Gastrocnemius medialis (tissue), 4 donors: ENCODE measurements around the gene RAD51B. TPM values are rescaled to one million over a fixed set of nuclear protein-coding genes. Genes with fewer than 3 reads are reported as not detected.
"Not testable (repeated sequence)": the region's sequence is repeated elsewhere in the genome, so short reads cannot be mapped to it uniquely, and the experiment has no call there.

ENCODE experiments used
- ATAC-seq, 2 donors: fragments of 150-250 bp; one replicate each; pipeline ENCODE4 v1.9.1; 2016
- DNase-seq, 2 donors: peaks; one replicate each; pipeline ENCODE4 v3.0.0-alpha.2; 2019
- H3K27ac ChIP-seq, 4 donors: fragments of 200-600 bp; sonication (generic); 1 replicate in 1 of 4; 2 replicates in 3 of 4; pipeline ENCODE4 v1.5.1; 2016 to 2018; ENCODE audit warnings: mild to moderate bottlenecking in 2 of 4, moderate library complexity in 1 of 4
- H3K27me3 ChIP-seq, 3 donors: fragments of 200-600 bp; sonication (generic) in 2 of 3; 1 replicate in 1 of 3; 2 replicates in 2 of 3; pipeline versions ENCODE4 v1.5.1 to v1.6.0; 2016 to 2019; ENCODE audit warnings: mild to moderate bottlenecking in 1 of 3, moderate library complexity in 1 of 3
- H3K36me3 ChIP-seq, 2 donors: fragments of 200-600 bp; sonication (generic) in 1 of 2; one replicate each; pipeline ENCODE4 v1.5.1; 2017 to 2018
- H3K4me1 ChIP-seq, 2 donors: fragments of 200-600 bp; sonication (generic) in 1 of 2; one replicate each; pipeline ENCODE4 v1.5.1; 2016 to 2017; ENCODE audit warnings: mild to moderate bottlenecking in 2 of 2
- H3K4me3 ChIP-seq, 4 donors: fragments of 200-600 bp; sonication (generic) in 3 of 4; 1 replicate in 1 of 4; 2 replicates in 3 of 4; pipeline ENCODE4 v1.5.1; 2016 to 2019; ENCODE audit warnings: mild to moderate bottlenecking in 2 of 4
- H3K9me3 ChIP-seq, 3 donors: fragments of 200-600 bp; sonication (generic) in 2 of 3; 1 replicate in 1 of 3; 2 replicates in 2 of 3; pipeline ENCODE4 v1.5.1; 2016 to 2019
- POLR2A ChIP-seq, 2 donors: fragments of 450-650 bp; IDR thresholded peaks; one replicate each; pipeline ENCODE4 v1.6.1; 2017; ENCODE audit warnings: antibody characterized with exemption in 2 of 2, mild to moderate bottlenecking in 2 of 2, moderate library complexity in 2 of 2
- in situ Hi-C, 4 donors: fragments of 200-750 bp; cut with MboI; loops; one replicate each; pipeline versions ENCODE4 v1.15.0 to v1.8.0; 2017; ENCODE audit warnings: low sequenced_read_pairs in 4 of 4
- intact Hi-C: fragments of 100-400 bp; cut with DNase I; formaldehyde crosslinking; loops from one replicate; pipeline ENCODE4 v1.15.1; 2023; ENCODE audit warnings: low total_unique reads
- total RNA-seq, 4 donors: library from RNA; depleted of rRNA; stranded (reverse); fragments of >200 nt; gene quantifications; one replicate each; pipeline versions ENCODE4 v1.1.0 to v1.2.3, GENCODE V29; 2016
- TF ChIP-seq, protein P1 (sequence below), 5 experiments: fragments of 450-650 bp in 3 of 5; fragments of 200-600 bp in 2 of 5; sonication (generic) in 2 of 5; IDR thresholded peaks in 4 of 5; conservative IDR thresholded peaks in 1 of 5; 1 replicate in 4 of 5; 2 replicates in 1 of 5; pipeline ENCODE4 v1.5.1; 2016 to 2019; ENCODE audit warnings: antibody characterized with exemption in 5 of 5, mild to moderate bottlenecking in 3 of 5, moderate library complexity in 3 of 5

The RAD51B gene
- total RNA-seq, 4 donors from 2014 or later, result 1.6 to 3.3 (median 2.4) TPM

GRCh38 chr14:68216957-68217356, 397.4 kb downstream of the RAD51B start:
- in situ Hi-C loops, result no loop called here
- H3K27ac ChIP-seq, result no peak overlapping the region
- no peaks in the 10 kb centered on the region for H3K36me3 ChIP-seq
- TF ChIP-seq, protein P1, sequence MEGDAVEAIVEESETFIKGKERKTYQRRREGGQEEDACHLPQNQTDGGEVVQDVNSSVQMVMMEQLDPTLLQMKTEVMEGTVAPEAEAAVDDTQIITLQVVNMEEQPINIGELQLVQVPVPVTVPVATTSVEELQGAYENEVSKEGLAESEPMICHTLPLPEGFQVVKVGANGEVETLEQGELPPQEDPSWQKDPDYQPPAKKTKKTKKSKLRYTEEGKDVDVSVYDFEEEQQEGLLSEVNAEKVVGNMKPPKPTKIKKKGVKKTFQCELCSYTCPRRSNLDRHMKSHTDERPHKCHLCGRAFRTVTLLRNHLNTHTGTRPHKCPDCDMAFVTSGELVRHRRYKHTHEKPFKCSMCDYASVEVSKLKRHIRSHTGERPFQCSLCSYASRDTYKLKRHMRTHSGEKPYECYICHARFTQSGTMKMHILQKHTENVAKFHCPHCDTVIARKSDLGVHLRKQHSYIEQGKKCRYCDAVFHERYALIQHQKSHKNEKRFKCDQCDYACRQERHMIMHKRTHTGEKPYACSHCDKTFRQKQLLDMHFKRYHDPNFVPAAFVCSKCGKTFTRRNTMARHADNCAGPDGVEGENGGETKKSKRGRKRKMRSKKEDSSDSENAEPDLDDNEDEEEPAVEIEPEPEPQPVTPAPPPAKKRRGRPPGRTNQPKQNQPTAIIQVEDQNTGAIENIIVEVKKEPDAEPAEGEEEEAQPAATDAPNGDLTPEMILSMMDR (IDR thresholded peaks at IDR 0.05 in 4 of 5, conservative IDR thresholded peaks at IDR 0.05 in 1 of 5), result no peak
- TF ChIP-seq POLR2A (IDR thresholded peaks at IDR 0.05), result no peak
- H3K4me3 ChIP-seq, result no peak overlapping the region
- H3K27me3 ChIP-seq, result no peaks in the 10 kb centered on the region
- no peaks in the 10 kb centered on the region for H3K9me3 ChIP-seq
- intact Hi-C loops, result no loop called here
- peaks cover 6 to 18% of the 10 kb centered on the region in 2 donors for H3K4me1 ChIP-seq
- ATAC-seq (no peak), DNase-seq (no peak)

DNA sequence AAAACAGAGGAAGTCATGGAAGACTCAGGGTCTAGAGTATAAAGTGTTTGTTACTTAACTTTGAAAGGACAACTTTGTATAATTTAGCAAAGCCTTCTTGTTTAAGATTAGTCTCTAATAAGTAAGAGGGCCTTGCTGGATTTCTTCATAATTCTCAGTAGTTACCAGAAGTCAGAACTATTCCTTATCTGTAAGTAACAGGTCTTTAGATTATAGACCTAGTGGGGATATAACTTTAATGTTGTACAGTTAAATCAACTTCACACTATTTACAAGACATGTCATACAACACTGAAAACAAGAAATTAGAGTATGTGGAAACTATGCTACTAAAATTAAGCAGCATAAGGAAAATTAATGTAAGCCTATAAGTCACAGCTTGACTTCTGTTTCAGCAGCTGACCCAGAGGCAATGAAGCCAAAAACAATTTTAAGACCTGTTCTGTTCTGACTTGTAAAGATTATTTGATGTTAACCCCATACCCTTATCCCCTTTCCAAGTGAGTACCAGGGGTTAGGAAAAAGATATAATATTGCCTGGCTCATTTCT, 398.3 kb downstream of the RAD51B start:
- ATAC-seq (no peak), DNase-seq (no peak)
- Histone ChIP-seq H3K4me3 (no peak overlapping the region), H3K27me3 (no peaks in the 10 kb centered on the region), H3K36me3 (no peaks in the 10 kb centered on the region), H3K9me3 (no peaks in the 10 kb centered on the region), H3K4me1 (peaks cover 4 to 18% of the 10 kb centered on the region in 2 donors), H3K27ac (no peak overlapping the region)
- intact Hi-C loops, result no loop called here
- TF ChIP-seq, protein P1 (IDR thresholded peaks at IDR 0.05 in 4 of 5, conservative IDR thresholded peaks at IDR 0.05 in 1 of 5), result no peak
- no peak for TF ChIP-seq POLR2A (IDR thresholded peaks at IDR 0.05)
- in situ Hi-C loops, result no loop called here

- peaks cover 4 to 11% of the 10 kb centered on the region in 2 donors for H3K4me1 ChIP-seq
- ATAC-seq (no peak), DNase-seq (no peak)
- TF ChIP-seq, protein P1 (IDR thresholded peaks at IDR 0.05 in 4 of 5, conservative IDR thresholded peaks at IDR 0.05 in 1 of 5), result no peak
- no peak for TF ChIP-seq POLR2A (IDR thresholded peaks at IDR 0.05)
- H3K4me3 ChIP-seq, result no peak overlapping the region
- no peaks in the 10 kb centered on the region for H3K9me3 ChIP-seq
- intact Hi-C loops, result no loop called here
- H3K27me3 ChIP-seq, result no peaks in the 10 kb centered on the region
- no peaks in the 10 kb centered on the region for H3K36me3 ChIP-seq
- in situ Hi-C loops, result no loop called here
- no peak overlapping the region for H3K27ac ChIP-seq
Observed at GRCh38 chr14:68219407-68219806, 399.8 kb downstream of the RAD51B start.

- H3K4me1 ChIP-seq, H3K27ac ChIP-seq, DNase-seq, intact Hi-C loops, H3K36me3 ChIP-seq, H3K27me3 ChIP-seq, H3K4me3 ChIP-seq, ATAC-seq, H3K9me3 ChIP-seq, in situ Hi-C loops: not testable (repeated sequence)
Observed at GRCh38 chr14:68221046-68221445, 401.5 kb downstream of the RAD51B start.

- intact Hi-C loops, result no loop called here
- H3K27me3 ChIP-seq, result no peaks in the 10 kb centered on the region
- DNase-seq (no peak), ATAC-seq (no peak)
- TF ChIP-seq POLR2A (IDR thresholded peaks at IDR 0.05), result no peak
- TF ChIP-seq, protein P1 (IDR thresholded peaks at IDR 0.05 in 4 of 5, conservative IDR thresholded peaks at IDR 0.05 in 1 of 5), result no peak
- no peak overlapping the region for H3K4me3 ChIP-seq
- no peak overlapping the region for H3K27ac ChIP-seq
- H3K36me3 ChIP-seq, result no peaks in the 10 kb centered on the region
- no peaks in the 10 kb centered on the region for H3K9me3 ChIP-seq
- H3K4me1 ChIP-seq, result no peaks in the 10 kb centered on the region
- in situ Hi-C loops, result no loop called here
Observed at GRCh38 chr14:68222154-68222553, 402.6 kb downstream of the RAD51B start.
